ENCODE data around the gene TEX264.
"Not testable (repeated sequence)": the region's sequence is repeated elsewhere in the genome, so short reads cannot be mapped to it uniquely, and the experiment has no call there.

The TEX264 gene

GRCh38 chr3:51720292-51721061 is 49.4 kb downstream of the TEX264 start:
- peaks cover 6% of the 10 kb centered on the region for H3K27me3 ChIP-seq (ENCODE audit: control insufficient read depth, insufficient read depth, low read length)
- H3K4me2 ChIP-seq (ENCODE audit: low read length), result no peak overlapping the region
- no peak overlapping the region for H3K4me3 ChIP-seq (ENCODE audit: low read length)
- no peaks in the 10 kb centered on the region for H3K36me3 ChIP-seq (ENCODE audit: insufficient read depth, low read length)
- no peak overlapping the region for H3K9ac ChIP-seq (ENCODE audit: low read depth, low read length)
- H3K9me3 ChIP-seq (replicated peaks; ENCODE audit: low read length), result no peaks in the 10 kb centered on the region
- H3K4me1 ChIP-seq (ENCODE audit: control insufficient read depth, insufficient read depth, low read length), result no peaks in the 10 kb centered on the region

GRCh38 chr3:51721062-51721745 is 50.2 kb downstream of the TEX264 start:
- peaks cover 6% of the 10 kb centered on the region for H3K27me3 ChIP-seq (ENCODE audit: control insufficient read depth, insufficient read depth, low read length)
- no peak overlapping the region for H3K4me2 ChIP-seq (ENCODE audit: low read length)
- H3K9me3 ChIP-seq (replicated peaks; ENCODE audit: low read length), result no peaks in the 10 kb centered on the region
- H3K36me3 ChIP-seq (ENCODE audit: insufficient read depth, low read length), result no peaks in the 10 kb centered on the region
- no peak overlapping the region for H3K4me3 ChIP-seq (ENCODE audit: low read length)
- no peaks in the 10 kb centered on the region for H3K4me1 ChIP-seq (ENCODE audit: control insufficient read depth, insufficient read depth, low read length)
- no peak overlapping the region for H3K9ac ChIP-seq (ENCODE audit: low read depth, low read length)

- Histone ChIP-seq H3K9ac (ENCODE audit: low read depth, low read length) (no peak overlapping the region), H3K4me2 (ENCODE audit: low read length) (no peak overlapping the region), H3K27me3 (ENCODE audit: control insufficient read depth, insufficient read depth, low read length) (peaks cover 11% of the 10 kb centered on the region), H3K4me1 (ENCODE audit: control insufficient read depth, insufficient read depth, low read length) (no peaks in the 10 kb centered on the region), H3K4me3 (ENCODE audit: low read length) (no peak overlapping the region), H3K36me3 (ENCODE audit: insufficient read depth, low read length) (no peaks in the 10 kb centered on the region), H3K9me3 (replicated peaks; ENCODE audit: low read length) (no peaks in the 10 kb centered on the region)
Measured at GRCh38 chr3:51722362-51722761, 51.3 kb downstream of the TEX264 start.

GRCh38 chr3:51727500-51727899 is 56.4 kb downstream of the TEX264 start:
- Histone ChIP-seq H3K9me3 (replicated peaks; ENCODE audit: low read length) (no peaks in the 10 kb centered on the region), H3K27me3 (ENCODE audit: control insufficient read depth, insufficient read depth, low read length) (peaks cover 27% of the 10 kb centered on the region), H3K4me2 (ENCODE audit: low read length) (no peak overlapping the region), H3K4me3 (ENCODE audit: low read length) (no peak overlapping the region), H3K9ac (ENCODE audit: low read depth, low read length) (no peak overlapping the region), H3K36me3 (ENCODE audit: insufficient read depth, low read length) (no peaks in the 10 kb centered on the region), H3K4me1 (ENCODE audit: control insufficient read depth, insufficient read depth, low read length) (no peaks in the 10 kb centered on the region)

- peaks cover 27% of the 10 kb centered on the region for H3K27me3 ChIP-seq (ENCODE audit: control insufficient read depth, insufficient read depth, low read length)
- no peak overlapping the region for H3K4me3 ChIP-seq (ENCODE audit: low read length)
- no peaks in the 10 kb centered on the region for H3K36me3 ChIP-seq (ENCODE audit: insufficient read depth, low read length)
- H3K9ac ChIP-seq (ENCODE audit: low read depth, low read length), result no peak overlapping the region
- H3K9me3 ChIP-seq (replicated peaks; ENCODE audit: low read length), result no peaks in the 10 kb centered on the region
- H3K4me2 ChIP-seq (ENCODE audit: low read length), result no peak overlapping the region
- no peaks in the 10 kb centered on the region for H3K4me1 ChIP-seq (ENCODE audit: control insufficient read depth, insufficient read depth, low read length)
Measured at GRCh38 chr3:51729042-51729633, 58.1 kb downstream of the TEX264 start.

- Histone ChIP-seq H3K9me3 (replicated peaks; ENCODE audit: low read length) (no peaks in the 10 kb centered on the region), H3K4me2 (ENCODE audit: low read length) (no peak overlapping the region), H3K9ac (ENCODE audit: low read depth, low read length) (no peak overlapping the region), H3K4me1 (ENCODE audit: control insufficient read depth, insufficient read depth, low read length) (no peaks in the 10 kb centered on the region), H3K36me3 (ENCODE audit: insufficient read depth, low read length) (no peaks in the 10 kb centered on the region), H3K27me3 (ENCODE audit: control insufficient read depth, insufficient read depth, low read length) (peaks cover 42% of the 10 kb centered on the region), H3K4me3 (ENCODE audit: low read length) (no peak overlapping the region)
Measured at GRCh38 chr3:51733859-51734571, 63.0 kb downstream of the TEX264 start.

GRCh38 chr3:51734572-51734907 is 63.5 kb downstream of the TEX264 start:
- no peaks in the 10 kb centered on the region for H3K9me3 ChIP-seq (replicated peaks; ENCODE audit: low read length)
- no peaks in the 10 kb centered on the region for H3K4me1 ChIP-seq (ENCODE audit: control insufficient read depth, insufficient read depth, low read length)
- peaks cover 42% of the 10 kb centered on the region for H3K27me3 ChIP-seq (ENCODE audit: control insufficient read depth, insufficient read depth, low read length)
- H3K4me3 ChIP-seq (ENCODE audit: low read length), result no peak overlapping the region
- H3K36me3 ChIP-seq (ENCODE audit: insufficient read depth, low read length), result no peaks in the 10 kb centered on the region
- no peak overlapping the region for H3K4me2 ChIP-seq (ENCODE audit: low read length)
- no peak overlapping the region for H3K9ac ChIP-seq (ENCODE audit: low read depth, low read length)

GRCh38 chr3:51735039-51735438 is 64.0 kb downstream of the TEX264 start:
- Histone ChIP-seq H3K4me3 (ENCODE audit: low read length) (no peak overlapping the region), H3K4me1 (ENCODE audit: control insufficient read depth, insufficient read depth, low read length) (no peaks in the 10 kb centered on the region), H3K9ac (ENCODE audit: low read depth, low read length) (no peak overlapping the region), H3K9me3 (replicated peaks; ENCODE audit: low read length) (no peaks in the 10 kb centered on the region), H3K27me3 (ENCODE audit: control insufficient read depth, insufficient read depth, low read length) (peaks cover 40% of the 10 kb centered on the region), H3K4me2 (ENCODE audit: low read length) (no peak overlapping the region), H3K36me3 (ENCODE audit: insufficient read depth, low read length) (no peaks in the 10 kb centered on the region)

- H3K4me2 ChIP-seq (ENCODE audit: low read length), result no peak overlapping the region
- no peak overlapping the region for H3K9ac ChIP-seq (ENCODE audit: low read depth, low read length)
- no peak overlapping the region for H3K4me3 ChIP-seq (ENCODE audit: low read length)
- no peaks in the 10 kb centered on the region for H3K4me1 ChIP-seq (ENCODE audit: control insufficient read depth, insufficient read depth, low read length)
- no peaks in the 10 kb centered on the region for H3K9me3 ChIP-seq (replicated peaks; ENCODE audit: low read length)
- peaks cover 38% of the 10 kb centered on the region for H3K27me3 ChIP-seq (ENCODE audit: control insufficient read depth, insufficient read depth, low read length)
- H3K36me3 ChIP-seq (ENCODE audit: insufficient read depth, low read length), result no peaks in the 10 kb centered on the region
Measured at GRCh38 chr3:51735950-51736349, 64.9 kb downstream of the TEX264 start.

- Histone ChIP-seq H3K36me3 (ENCODE audit: insufficient read depth, low read length) (no peaks in the 10 kb centered on the region), H3K4me3 (ENCODE audit: low read length) (no peak overlapping the region), H3K27me3 (ENCODE audit: control insufficient read depth, insufficient read depth, low read length) (peaks cover 38% of the 10 kb centered on the region), H3K9me3 (replicated peaks; ENCODE audit: low read length) (no peaks in the 10 kb centered on the region), H3K9ac (ENCODE audit: low read depth, low read length) (no peak overlapping the region), H3K4me2 (ENCODE audit: low read length) (no peak overlapping the region), H3K4me1 (ENCODE audit: control insufficient read depth, insufficient read depth, low read length) (no peaks in the 10 kb centered on the region)
Measured at GRCh38 chr3:51739110-51739509, 68.1 kb downstream of the TEX264 start.

- H3K9me3 ChIP-seq (replicated peaks; ENCODE audit: low read length); H3K4me3 ChIP-seq (ENCODE audit: low read length); H3K4me1 ChIP-seq (ENCODE audit: control insufficient read depth, insufficient read depth, low read length); H3K9ac ChIP-seq (ENCODE audit: low read depth, low read length); H3K36me3 ChIP-seq (ENCODE audit: insufficient read depth, low read length); H3K4me2 ChIP-seq (ENCODE audit: low read length): not testable (repeated sequence)
- peaks cover 23% of the 10 kb centered on the region for H3K27me3 ChIP-seq (ENCODE audit: control insufficient read depth, insufficient read depth, low read length)
Measured at GRCh38 chr3:51742320-51742719, 71.3 kb downstream of the TEX264 start.

Measured in skeletal muscle satellite cell (primary cell).